GM23338 (cell line): ENCODE data around the gene OR51A7.

Experiments used
- CREB1 ChIP-seq: fragments of 250-450 bp; sonication (Bioruptor Pico); IDR thresholded peaks from 2 replicates; pipeline ENCODE4 v1.5.0; 2020; ENCODE audit warnings: low read depth, mild to moderate bottlenecking, moderate library complexity
- EZH2 ChIP-seq: fragments of 200-600 bp; sonication (generic); IDR thresholded peaks from one replicate; pipeline ENCODE4 v1.8.0; 2017; ENCODE audit warnings: antibody characterized with exemption, mild to moderate bottlenecking, low read depth; ENCODE audit not compliant: unreplicated experiment
- EZH2phosphoT487 ChIP-seq: fragments of 200-600 bp; sonication (generic); IDR thresholded peaks from one replicate; pipeline ENCODE4 v1.8.1; 2018; ENCODE audit warnings: antibody characterized with exemption; ENCODE audit not compliant: unreplicated experiment
- JUNB ChIP-seq: IDR thresholded peaks from one replicate; pipeline ENCODE4 v1.6.1; 2016; ENCODE audit warnings: antibody characterized with exemption; ENCODE audit not compliant: unreplicated experiment
- NANOG ChIP-seq: IDR thresholded peaks from 2 replicates; pipeline ENCODE4 v1.6.1; 2016; ENCODE audit warnings: antibody characterized with exemption, borderline replicate concordance
- POLR2AphosphoS5 ChIP-seq: IDR thresholded peaks from 2 replicates; pipeline ENCODE4 v1.6.1; 2016; ENCODE audit warnings: antibody characterized with exemption, low read depth
- STAT1 ChIP-seq: IDR thresholded peaks from one replicate; pipeline ENCODE4 v1.6.1; 2016; ENCODE audit warnings: antibody characterized with exemption; ENCODE audit not compliant: unreplicated experiment
- ZNF114 ChIP-seq: fragments of 250-450 bp; sonication (Bioruptor Pico); IDR thresholded peaks from 2 replicates; pipeline ENCODE4 v1.5.0; 2020; ENCODE audit warnings: mild to moderate bottlenecking, moderate library complexity
- TF ChIP-seq, protein P1 (sequence below), 2 experiments: fragments of 200-600 bp in 1 of 2; sonication (generic) in 1 of 2; conservative IDR thresholded peaks; 2 replicates each; pipeline versions ENCODE4 v1.5.1 to v1.6.1; 2016 to 2017; ENCODE audit warnings: antibody characterized with exemption in 2 of 2, low read depth in 2 of 2, mild to moderate bottlenecking in 2 of 2, moderate library complexity in 1 of 2
- TF ChIP-seq, protein P2 (sequence below): IDR thresholded peaks from one replicate; pipeline ENCODE4 v1.6.1; 2018; ENCODE audit warnings: antibody characterized with exemption; ENCODE audit not compliant: unreplicated experiment
- TF ChIP-seq, protein P3 (sequence below): IDR thresholded peaks from 2 replicates; pipeline ENCODE4 v1.6.1; 2016; ENCODE audit warnings: antibody characterized with exemption
- TF ChIP-seq, protein P4 (sequence below): fragments of 250-450 bp; sonication (Bioruptor Pico); IDR thresholded peaks from 2 replicates; pipeline ENCODE4 v1.5.0; 2020; ENCODE audit warnings: mild to moderate bottlenecking, moderate library complexity

DNA sequence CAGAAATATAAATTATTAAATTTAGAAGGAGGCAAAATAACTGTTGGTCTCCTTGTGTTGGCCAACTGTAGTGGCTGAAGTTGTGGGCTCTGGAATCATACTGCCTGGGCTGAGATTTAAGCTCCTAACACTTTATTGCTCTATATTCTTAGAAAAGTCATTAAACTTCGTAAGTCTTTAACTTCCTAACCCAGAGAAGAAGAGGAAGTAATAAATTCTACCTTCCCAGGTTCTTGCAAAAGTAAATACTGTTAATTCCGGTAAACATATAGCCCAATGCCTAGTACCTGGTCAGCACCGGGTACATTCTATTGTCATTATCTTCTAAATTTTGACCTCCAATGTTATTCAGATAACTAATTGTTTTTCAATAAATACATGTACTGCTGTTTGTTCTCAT, 17.4 kb upstream of the OR51A7 start:
- TF ChIP-seq, protein P1, sequence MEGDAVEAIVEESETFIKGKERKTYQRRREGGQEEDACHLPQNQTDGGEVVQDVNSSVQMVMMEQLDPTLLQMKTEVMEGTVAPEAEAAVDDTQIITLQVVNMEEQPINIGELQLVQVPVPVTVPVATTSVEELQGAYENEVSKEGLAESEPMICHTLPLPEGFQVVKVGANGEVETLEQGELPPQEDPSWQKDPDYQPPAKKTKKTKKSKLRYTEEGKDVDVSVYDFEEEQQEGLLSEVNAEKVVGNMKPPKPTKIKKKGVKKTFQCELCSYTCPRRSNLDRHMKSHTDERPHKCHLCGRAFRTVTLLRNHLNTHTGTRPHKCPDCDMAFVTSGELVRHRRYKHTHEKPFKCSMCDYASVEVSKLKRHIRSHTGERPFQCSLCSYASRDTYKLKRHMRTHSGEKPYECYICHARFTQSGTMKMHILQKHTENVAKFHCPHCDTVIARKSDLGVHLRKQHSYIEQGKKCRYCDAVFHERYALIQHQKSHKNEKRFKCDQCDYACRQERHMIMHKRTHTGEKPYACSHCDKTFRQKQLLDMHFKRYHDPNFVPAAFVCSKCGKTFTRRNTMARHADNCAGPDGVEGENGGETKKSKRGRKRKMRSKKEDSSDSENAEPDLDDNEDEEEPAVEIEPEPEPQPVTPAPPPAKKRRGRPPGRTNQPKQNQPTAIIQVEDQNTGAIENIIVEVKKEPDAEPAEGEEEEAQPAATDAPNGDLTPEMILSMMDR (conservative IDR thresholded peaks at IDR 0.05; ENCODE audit: low read depth in 2 of 2) = no peak
- no peak for TF ChIP-seq EZH2
- TF ChIP-seq, protein P2, sequence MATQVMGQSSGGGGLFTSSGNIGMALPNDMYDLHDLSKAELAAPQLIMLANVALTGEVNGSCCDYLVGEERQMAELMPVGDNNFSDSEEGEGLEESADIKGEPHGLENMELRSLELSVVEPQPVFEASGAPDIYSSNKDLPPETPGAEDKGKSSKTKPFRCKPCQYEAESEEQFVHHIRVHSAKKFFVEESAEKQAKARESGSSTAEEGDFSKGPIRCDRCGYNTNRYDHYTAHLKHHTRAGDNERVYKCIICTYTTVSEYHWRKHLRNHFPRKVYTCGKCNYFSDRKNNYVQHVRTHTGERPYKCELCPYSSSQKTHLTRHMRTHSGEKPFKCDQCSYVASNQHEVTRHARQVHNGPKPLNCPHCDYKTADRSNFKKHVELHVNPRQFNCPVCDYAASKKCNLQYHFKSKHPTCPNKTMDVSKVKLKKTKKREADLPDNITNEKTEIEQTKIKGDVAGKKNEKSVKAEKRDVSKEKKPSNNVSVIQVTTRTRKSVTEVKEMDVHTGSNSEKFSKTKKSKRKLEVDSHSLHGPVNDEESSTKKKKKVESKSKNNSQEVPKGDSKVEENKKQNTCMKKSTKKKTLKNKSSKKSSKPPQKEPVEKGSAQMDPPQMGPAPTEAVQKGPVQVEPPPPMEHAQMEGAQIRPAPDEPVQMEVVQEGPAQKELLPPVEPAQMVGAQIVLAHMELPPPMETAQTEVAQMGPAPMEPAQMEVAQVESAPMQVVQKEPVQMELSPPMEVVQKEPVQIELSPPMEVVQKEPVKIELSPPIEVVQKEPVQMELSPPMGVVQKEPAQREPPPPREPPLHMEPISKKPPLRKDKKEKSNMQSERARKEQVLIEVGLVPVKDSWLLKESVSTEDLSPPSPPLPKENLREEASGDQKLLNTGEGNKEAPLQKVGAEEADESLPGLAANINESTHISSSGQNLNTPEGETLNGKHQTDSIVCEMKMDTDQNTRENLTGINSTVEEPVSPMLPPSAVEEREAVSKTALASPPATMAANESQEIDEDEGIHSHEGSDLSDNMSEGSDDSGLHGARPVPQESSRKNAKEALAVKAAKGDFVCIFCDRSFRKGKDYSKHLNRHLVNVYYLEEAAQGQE = no peak
- TF ChIP-seq STAT1 = no peak
- no peak for TF ChIP-seq POLR2AphosphoS5
- no peak for TF ChIP-seq EZH2phosphoT487
- TF ChIP-seq CREB1 (CRISPR knock-in tag) = no peak
- TF ChIP-seq ZNF114 (CRISPR knock-in tag) = no peak
- TF ChIP-seq NANOG = no peak
- TF ChIP-seq, protein P3, sequence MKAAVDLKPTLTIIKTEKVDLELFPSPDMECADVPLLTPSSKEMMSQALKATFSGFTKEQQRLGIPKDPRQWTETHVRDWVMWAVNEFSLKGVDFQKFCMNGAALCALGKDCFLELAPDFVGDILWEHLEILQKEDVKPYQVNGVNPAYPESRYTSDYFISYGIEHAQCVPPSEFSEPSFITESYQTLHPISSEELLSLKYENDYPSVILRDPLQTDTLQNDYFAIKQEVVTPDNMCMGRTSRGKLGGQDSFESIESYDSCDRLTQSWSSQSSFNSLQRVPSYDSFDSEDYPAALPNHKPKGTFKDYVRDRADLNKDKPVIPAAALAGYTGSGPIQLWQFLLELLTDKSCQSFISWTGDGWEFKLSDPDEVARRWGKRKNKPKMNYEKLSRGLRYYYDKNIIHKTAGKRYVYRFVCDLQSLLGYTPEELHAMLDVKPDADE = no peak
- TF ChIP-seq JUNB = no peak
- TF ChIP-seq, protein P4, sequence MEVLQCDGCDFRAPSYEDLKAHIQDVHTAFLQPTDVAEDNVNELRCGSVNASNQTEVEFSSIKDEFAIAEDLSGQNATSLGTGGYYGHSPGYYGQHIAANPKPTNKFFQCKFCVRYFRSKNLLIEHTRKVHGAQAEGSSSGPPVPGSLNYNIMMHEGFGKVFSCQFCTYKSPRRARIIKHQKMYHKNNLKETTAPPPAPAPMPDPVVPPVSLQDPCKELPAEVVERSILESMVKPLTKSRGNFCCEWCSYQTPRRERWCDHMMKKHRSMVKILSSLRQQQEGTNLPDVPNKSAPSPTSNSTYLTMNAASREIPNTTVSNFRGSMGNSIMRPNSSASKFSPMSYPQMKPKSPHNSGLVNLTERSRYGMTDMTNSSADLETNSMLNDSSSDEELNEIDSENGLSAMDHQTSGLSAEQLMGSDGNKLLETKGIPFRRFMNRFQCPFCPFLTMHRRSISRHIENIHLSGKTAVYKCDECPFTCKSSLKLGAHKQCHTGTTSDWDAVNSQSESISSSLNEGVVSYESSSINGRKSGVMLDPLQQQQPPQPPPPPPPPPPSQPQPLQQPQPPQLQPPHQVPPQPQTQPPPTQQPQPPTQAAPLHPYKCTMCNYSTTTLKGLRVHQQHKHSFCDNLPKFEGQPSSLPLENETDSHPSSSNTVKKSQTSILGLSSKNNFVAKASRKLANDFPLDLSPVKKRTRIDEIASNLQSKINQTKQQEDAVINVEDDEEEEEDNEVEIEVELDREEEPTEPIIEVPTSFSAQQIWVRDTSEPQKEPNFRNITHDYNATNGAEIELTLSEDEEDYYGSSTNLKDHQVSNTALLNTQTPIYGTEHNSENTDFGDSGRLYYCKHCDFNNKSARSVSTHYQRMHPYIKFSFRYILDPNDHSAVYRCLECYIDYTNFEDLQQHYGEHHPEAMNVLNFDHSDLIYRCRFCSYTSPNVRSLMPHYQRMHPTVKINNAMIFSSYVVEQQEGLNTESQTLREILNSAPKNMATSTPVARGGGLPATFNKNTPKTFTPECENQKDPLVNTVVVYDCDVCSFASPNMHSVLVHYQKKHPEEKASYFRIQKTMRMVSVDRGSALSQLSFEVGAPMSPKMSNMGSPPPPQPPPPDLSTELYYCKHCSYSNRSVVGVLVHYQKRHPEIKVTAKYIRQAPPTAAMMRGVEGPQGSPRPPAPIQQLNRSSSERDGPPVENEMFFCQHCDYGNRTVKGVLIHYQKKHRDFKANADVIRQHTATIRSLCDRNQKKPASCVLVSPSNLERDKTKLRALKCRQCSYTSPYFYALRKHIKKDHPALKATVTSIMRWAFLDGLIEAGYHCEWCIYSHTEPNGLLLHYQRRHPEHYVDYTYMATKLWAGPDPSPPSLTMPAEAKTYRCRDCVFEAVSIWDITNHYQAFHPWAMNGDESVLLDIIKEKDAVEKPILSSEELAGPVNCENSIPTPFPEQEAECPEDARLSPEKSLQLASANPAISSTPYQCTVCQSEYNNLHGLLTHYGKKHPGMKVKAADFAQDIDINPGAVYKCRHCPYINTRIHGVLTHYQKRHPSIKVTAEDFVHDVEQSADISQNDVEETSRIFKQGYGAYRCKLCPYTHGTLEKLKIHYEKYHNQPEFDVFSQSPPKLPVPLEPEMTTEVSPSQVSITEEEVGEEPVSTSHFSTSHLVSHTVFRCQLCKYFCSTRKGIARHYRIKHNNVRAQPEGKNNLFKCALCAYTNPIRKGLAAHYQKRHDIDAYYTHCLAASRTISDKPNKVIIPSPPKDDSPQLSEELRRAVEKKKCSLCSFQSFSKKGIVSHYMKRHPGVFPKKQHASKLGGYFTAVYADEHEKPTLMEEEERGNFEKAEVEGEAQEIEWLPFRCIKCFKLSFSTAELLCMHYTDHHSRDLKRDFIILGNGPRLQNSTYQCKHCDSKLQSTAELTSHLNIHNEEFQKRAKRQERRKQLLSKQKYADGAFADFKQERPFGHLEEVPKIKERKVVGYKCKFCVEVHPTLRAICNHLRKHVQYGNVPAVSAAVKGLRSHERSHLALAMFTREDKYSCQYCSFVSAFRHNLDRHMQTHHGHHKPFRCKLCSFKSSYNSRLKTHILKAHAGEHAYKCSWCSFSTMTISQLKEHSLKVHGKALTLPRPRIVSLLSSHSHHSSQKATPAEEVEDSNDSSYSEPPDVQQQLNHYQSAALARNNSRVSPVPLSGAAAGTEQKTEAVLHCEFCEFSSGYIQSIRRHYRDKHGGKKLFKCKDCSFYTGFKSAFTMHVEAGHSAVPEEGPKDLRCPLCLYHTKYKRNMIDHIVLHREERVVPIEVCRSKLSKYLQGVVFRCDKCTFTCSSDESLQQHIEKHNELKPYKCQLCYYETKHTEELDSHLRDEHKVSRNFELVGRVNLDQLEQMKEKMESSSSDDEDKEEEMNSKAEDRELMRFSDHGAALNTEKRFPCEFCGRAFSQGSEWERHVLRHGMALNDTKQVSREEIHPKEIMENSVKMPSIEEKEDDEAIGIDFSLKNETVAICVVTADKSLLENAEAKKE (CRISPR knock-in tag) = no peak
